B cell (primary cell): ENCODE data around the gene ERN2. TPM values are rescaled to one million over a fixed set of nuclear protein-coding genes. Genes with fewer than 3 reads are reported as not detected.

ENCODE experiments used
- ATAC-seq: fragments of 200-7000 bp; cut with Tn5 transposase; one replicate; pipeline ENCODE4 v1.10.0; 2021; ENCODE audit warnings: low read depth, mild to moderate bottlenecking, moderate number of reproducible peaks, moderate library complexity
- CTCF ChIA-PET: fragments of 350-600 bp; sonication (Branson Sonifier 250); formaldehyde crosslinking; loops from one replicate; lab custom pipeline; 2021; ENCODE audit warnings: antibody characterized with exemption, inconsistent platforms; lab: Charles Lee
- POLR2A ChIA-PET: fragments of 350-600 bp; sonication (Branson Sonifier 250); formaldehyde crosslinking; loops from one replicate; lab custom pipeline; 2021; ENCODE audit warnings: antibody characterized with exemption; lab: Charles Lee
- DNase-seq: peaks from one replicate; pipeline ENCODE4 v3.0.0; 2013
- H2AFZ ChIP-seq: 2 replicates; pipeline ENCODE4 v1.6.1; 2012; ENCODE audit warnings: mild to moderate bottlenecking, low read depth, low read length; ENCODE audit not compliant: insufficient read depth, poor library complexity, severe bottlenecking
- H3K27ac ChIP-seq, 2 donors: 1 replicate in 1 of 2; 2 replicates in 1 of 2; pipeline ENCODE4 v1.5.1; 2012 to 2013; ENCODE audit warnings: low read length in 2 of 2, mild to moderate bottlenecking in 2 of 2, moderate library complexity in 1 of 2
- H3K27me3 ChIP-seq, 4 experiments: fragments of 200-600 bp in 1 of 4; sonication (generic) in 1 of 4; replicated peaks in 1 of 4; 1 replicate in 2 of 4; 2 replicates in 2 of 4; pipeline versions ENCODE4 v1.6.1 to v1.7.0; 2013 to 2016; ENCODE audit warnings: low read length in 3 of 4, mild to moderate bottlenecking in 2 of 4, mixed read lengths in 1 of 4, moderate library complexity in 1 of 4; ENCODE audit not compliant: insufficient read depth in 4 of 4, control insufficient read depth in 3 of 4; ENCODE audit errors: control extremely low read depth in 1 of 4
- H3K36me3 ChIP-seq, 2 experiments: replicated peaks in 1 of 2; 1 replicate in 1 of 2; 2 replicates in 1 of 2; pipeline versions ENCODE4 v1.6.1 to v1.7.1; 2013; ENCODE audit warnings: low read length in 1 of 2; ENCODE audit not compliant: insufficient read depth in 2 of 2, control insufficient read depth in 1 of 2; ENCODE audit errors: control extremely low read depth in 1 of 2, extremely low read depth in 1 of 2
- H3K4me1 ChIP-seq, 2 donors: fragments of 200-600 bp in 1 of 2; sonication (generic) in 1 of 2; 1 replicate in 1 of 2; 2 replicates in 1 of 2; pipeline versions ENCODE4 v1.5.1 to v1.6.1; 2013 to 2017; ENCODE audit warnings: low read length in 2 of 2; ENCODE audit not compliant: control insufficient read depth in 2 of 2, insufficient read depth in 2 of 2
- H3K4me2 ChIP-seq: replicated peaks from 2 replicates; pipeline ENCODE3; 2012; ENCODE audit warnings: mild to moderate bottlenecking, low read depth, low read length; ENCODE audit not compliant: poor library complexity, severe bottlenecking
- H3K4me3 ChIP-seq, 5 experiments: fragments of 200-600 bp in 1 of 5; sonication (generic) in 1 of 5; 1 replicate in 3 of 5; 2 replicates in 2 of 5; pipeline versions ENCODE4 v1.5.1 to v1.7.0; 2011 to 2016; ENCODE audit warnings: low read length in 4 of 5, mild to moderate bottlenecking in 4 of 5, low read depth in 2 of 5, control low read depth in 1 of 5, moderate library complexity in 1 of 5; ENCODE audit not compliant: insufficient read depth in 1 of 5; ENCODE audit errors: control extremely low read depth in 1 of 5, extremely low read depth in 1 of 5
- H3K79me2 ChIP-seq: fragments of 200-600 bp; sonication (generic); one replicate; pipeline ENCODE4 v1.6.0; 2016; ENCODE audit warnings: low read length; ENCODE audit not compliant: control insufficient read depth, insufficient read depth
- H3K9ac ChIP-seq: fragments of 200-600 bp; sonication (generic); 2 replicates; pipeline ENCODE4 v1.6.1; 2017; ENCODE audit warnings: mild to moderate bottlenecking, low read length, moderate library complexity
- H3K9me3 ChIP-seq, 3 donors: one replicate each; pipeline versions ENCODE4 v1.6.1 to v1.7.1; 2013; ENCODE audit warnings: low read length in 2 of 3; ENCODE audit not compliant: control insufficient read depth in 2 of 3, insufficient read depth in 1 of 3; ENCODE audit errors: control extremely low read depth in 1 of 3
- H4K20me1 ChIP-seq: 2 replicates; pipeline ENCODE4 v1.6.0; 2012; ENCODE audit warnings: mild to moderate bottlenecking, low read length; ENCODE audit not compliant: insufficient read depth, control insufficient read depth, poor library complexity, severe bottlenecking
- H3K27ac Mint-ChIP-seq: one replicate; pipeline ENCODE4 v1.8.0; 2021; ENCODE audit warnings: mixed read lengths
- H3K27me3 Mint-ChIP-seq: one replicate; pipeline ENCODE4 v1.8.0; 2021; ENCODE audit warnings: mixed read lengths
- H3K4me1 Mint-ChIP-seq: one replicate; pipeline ENCODE4 v1.8.0; 2021; ENCODE audit warnings: mixed read lengths
- H3K4me3 Mint-ChIP-seq: one replicate; pipeline ENCODE4 v1.8.0; 2021; ENCODE audit warnings: mixed read lengths
- H3K9me3 Mint-ChIP-seq: one replicate; pipeline ENCODE4 v1.8.0; 2022; ENCODE audit warnings: mixed read lengths; ENCODE audit not compliant: insufficient read depth
- CTCF ChIP-seq: fragments of 200-600 bp; IDR thresholded peaks from one replicate; pipeline ENCODE4 v1.8.0; 2022; ENCODE audit warnings: antibody characterized with exemption, mild to moderate bottlenecking
- EZH2 ChIP-seq: IDR thresholded peaks from 2 replicates; pipeline ENCODE4 v1.6.1; 2012; ENCODE audit warnings: borderline replicate concordance, low read depth, mild to moderate bottlenecking, moderate library complexity, low read length; ENCODE audit not compliant: insufficient read depth, poor library complexity, severe bottlenecking
- WGBS: methylation state at CpG from one replicate; pipeline ENCODE4 v1.1.5; 2013; ENCODE audit warnings: missing lambda C conversion rate; ENCODE audit not compliant: insufficient coverage; 5-methylcytosine and 5-hydroxymethylcytosine counted together
- intact Hi-C: fragments of 100-400 bp; cut with micrococcal nuclease; formaldehyde crosslinking; loops from one replicate; pipeline ENCODE4 v1.10.0; 2022
- polyA plus RNA-seq: library from polyadenylated mRNA; depleted of rRNA; stranded (reverse); fragments of >200 nt; gene quantifications from 2 replicates; pipeline ENCODE4 v1.2.3, GENCODE V29; 2012
- total RNA-seq, 2 donors: library from RNA; stranded (reverse); fragments of 120-200 nt in 1 of 2; gene quantifications; 1 replicate in 1 of 2; 2 replicates in 1 of 2; pipeline versions ENCODE4 v1.2.3 to v1.2.4, GENCODE V29; 2013 to 2022

The ERN2 gene
- total and polyA plus RNA-seq, 2 donors (not counting 1 experiment from before 2014, with no cell fraction given), result not detected

DNA sequence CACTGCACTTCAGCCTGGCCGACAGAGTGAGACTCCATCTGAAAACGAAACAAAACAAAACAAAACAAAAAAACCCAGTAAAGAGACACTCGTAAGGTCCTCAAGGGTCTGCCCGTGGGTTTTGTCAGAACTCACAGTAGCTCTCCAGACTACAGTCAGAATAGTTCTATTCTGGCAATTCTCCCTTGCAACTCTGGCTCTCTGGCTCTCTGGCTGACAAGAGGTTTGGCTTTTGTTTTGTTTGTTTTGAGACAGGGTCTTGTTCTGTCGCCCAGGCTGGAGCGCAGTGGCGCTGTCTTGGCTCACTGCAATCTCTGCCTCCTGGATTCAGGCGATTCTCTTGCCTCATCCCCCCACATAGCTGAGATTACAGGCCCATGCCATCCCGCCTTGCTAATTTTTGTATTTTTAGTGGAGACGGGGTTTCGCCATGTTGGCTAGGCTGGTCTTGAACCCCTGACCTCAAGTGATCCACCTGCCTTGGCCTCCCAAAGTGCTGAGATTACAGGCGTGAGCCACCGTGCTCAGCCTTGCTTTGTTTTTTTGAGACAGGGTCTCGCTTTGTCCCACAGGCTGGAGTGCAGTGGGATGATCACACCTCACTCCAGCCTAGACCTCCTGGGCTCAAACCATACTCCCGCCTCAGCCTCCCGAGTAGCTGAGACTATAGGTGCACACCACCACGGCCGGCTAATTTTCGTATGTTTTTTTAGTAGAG lies 21.3 kb upstream of the ERN2 start:
- Histone ChIP-seq H3K27me3 (peaks cover 0 to 6% (median 0%) of the 10 kb centered on the region in 4 experiments), H3K36me3 (no peaks in the 10 kb centered on the region), H3K4me1 (peaks cover 3 to 5% of the 10 kb centered on the region in 2 donors), H2AFZ (no peak overlapping the region), H4K20me1 (no peaks in the 10 kb centered on the region), H3K9ac (no peak overlapping the region), H3K27ac (no peak overlapping the region), H3K9me3 (no peaks in the 10 kb centered on the region), H3K4me2 (no peak overlapping the region), H3K4me3 (no peak overlapping the region), H3K79me2 (no peaks in the 10 kb centered on the region)
- no peak for DNase-seq
- ChIA-PET POLR2A (no interaction called here), CTCF (interaction anchor here (0.7 to 7.5 kb wide), 10 partner anchors 68 to 770 kb away, joined by 3 to 59 read pairs (median 4); no protein-coding TSS in a partner anchor)
- peaks cover 9% of the 10 kb centered on the region for H3K27me3 Mint-ChIP-seq
- H3K4me3 Mint-ChIP-seq, result no peak overlapping the region
- H3K27ac Mint-ChIP-seq, result no peak overlapping the region
- no peak for TF ChIP-seq EZH2
- no peak for TF ChIP-seq CTCF
- no peak for ATAC-seq
- H3K4me1 Mint-ChIP-seq, result peaks cover 7% of the 10 kb centered on the region
- no peaks in the 10 kb centered on the region for H3K9me3 Mint-ChIP-seq
- WGBS, result 88% methylated on average over 6 of the region's 19 CpGs
- intact Hi-C loops, result loop anchor here (2.0 kb wide), 1 partner anchor 66 kb away; no protein-coding TSS in a partner anchor
